Activated CD8-positive, alpha-beta memory T cell treated with anti-CD3 and anti-CD28 coated beads, Interleukin-2, amount 10 ng/mL, durations not matched to agents 7 days and 5 days (primary cell): ENCODE measurements around the gene NTNG2. TPM values are rescaled to one million over a fixed set of nuclear protein-coding genes. Genes with fewer than 3 reads are reported as not detected.

Source experiments
- ATAC-seq: fragments of 150-1000 bp; cut with Tn5 transposase; one replicate; pipeline ENCODE4 v1.10.0; 2021; ENCODE audit warnings: moderate library complexity
- CTCF ChIA-PET: fragments of 350-600 bp; sonication (Branson Sonifier 250); formaldehyde crosslinking; loops from one replicate; lab custom pipeline; 2021; ENCODE audit warnings: antibody characterized with exemption; lab: Charles Lee
- DNase-seq: peaks from one replicate; pipeline ENCODE4 v3.0.0-alpha.2; 2020
- H3K27ac Mint-ChIP-seq: one replicate; pipeline ENCODE4 v1.8.0; 2021; ENCODE audit warnings: mild to moderate bottlenecking, mixed read lengths
- H3K27me3 Mint-ChIP-seq: one replicate; pipeline ENCODE4 v1.8.0; 2021; ENCODE audit warnings: mixed read lengths
- H3K36me3 Mint-ChIP-seq: one replicate; pipeline ENCODE4 v1.8.0; 2021; ENCODE audit warnings: mild to moderate bottlenecking, mixed read lengths
- H3K4me1 Mint-ChIP-seq: one replicate; pipeline ENCODE4 v1.8.0; 2021; ENCODE audit warnings: mixed read lengths
- H3K4me3 Mint-ChIP-seq: one replicate; pipeline ENCODE4 v1.8.0; 2021; ENCODE audit warnings: mild to moderate bottlenecking, moderate library complexity, mixed read lengths
- H3K9me3 Mint-ChIP-seq: one replicate; pipeline ENCODE4 v1.8.0; 2022; ENCODE audit warnings: low read depth, mixed read lengths
- total RNA-seq, 2 experiments: library from RNA; stranded (reverse); gene quantifications; one replicate each; pipeline ENCODE4 v1.2.3, GENCODE V29; 2021

NTNG2 gene
- total RNA-seq, 2 experiments from 2014 or later: 7.9 to 14.5 TPM

DNA sequence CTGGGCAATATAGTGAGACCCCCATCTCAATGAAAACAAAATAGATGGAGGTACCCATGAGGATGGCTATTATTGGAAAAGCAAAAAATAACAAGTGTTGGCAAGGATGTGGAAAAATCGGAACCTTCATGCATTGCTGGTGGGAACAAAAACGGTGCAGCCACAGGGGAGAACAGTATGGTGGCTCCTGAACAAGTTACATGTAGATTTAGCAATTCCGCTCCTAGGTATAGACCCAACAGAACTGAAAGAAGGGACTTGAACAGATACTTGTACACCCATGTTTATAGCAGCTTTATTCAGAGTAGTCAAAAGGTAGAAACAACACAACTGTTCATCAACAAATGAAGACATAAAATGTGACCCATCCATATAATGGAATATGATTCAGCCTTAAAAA is 43.0 kb downstream of the NTNG2 start:
- H3K36me3 Mint-ChIP-seq: no peaks in the 10 kb centered on the region
- H3K4me3 Mint-ChIP-seq: no peak overlapping the region
- no peak overlapping the region for H3K27ac Mint-ChIP-seq
- ATAC-seq: no peak
- peaks cover 9% of the 10 kb centered on the region for H3K4me1 Mint-ChIP-seq
- H3K9me3 Mint-ChIP-seq: no peaks in the 10 kb centered on the region
- H3K27me3 Mint-ChIP-seq: no peaks in the 10 kb centered on the region
- no peak for DNase-seq
- CTCF ChIA-PET: no interaction called here

DNA sequence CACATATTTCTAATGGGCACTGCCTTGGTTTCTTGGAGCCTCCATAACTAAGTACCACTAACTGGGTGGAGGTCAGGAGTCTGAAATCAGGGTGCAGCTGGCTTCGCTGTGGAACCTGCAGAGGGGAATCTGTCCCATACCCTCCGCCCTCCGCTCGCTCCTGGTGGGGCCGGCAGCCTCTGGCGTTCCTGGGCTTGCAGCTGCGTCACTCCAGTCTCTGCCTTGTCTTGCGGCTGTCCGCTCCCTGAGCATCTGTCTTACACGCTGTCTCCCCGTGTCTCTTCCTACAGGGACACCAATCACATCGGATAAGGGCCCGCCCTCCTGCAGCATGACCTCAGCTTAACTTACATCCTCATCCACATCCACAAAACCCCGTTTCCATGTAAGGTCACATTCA is 45.4 kb downstream of the NTNG2 start:
- ATAC-seq (no peak), DNase-seq (no peak)
- Mint-ChIP-seq H3K9me3 (no peaks in the 10 kb centered on the region), H3K36me3 (no peaks in the 10 kb centered on the region), H3K4me1 (peaks cover 12% of the 10 kb centered on the region), H3K4me3 (no peak overlapping the region), H3K27me3 (no peaks in the 10 kb centered on the region), H3K27ac (no peak overlapping the region)
- CTCF ChIA-PET: no interaction called here

DNA sequence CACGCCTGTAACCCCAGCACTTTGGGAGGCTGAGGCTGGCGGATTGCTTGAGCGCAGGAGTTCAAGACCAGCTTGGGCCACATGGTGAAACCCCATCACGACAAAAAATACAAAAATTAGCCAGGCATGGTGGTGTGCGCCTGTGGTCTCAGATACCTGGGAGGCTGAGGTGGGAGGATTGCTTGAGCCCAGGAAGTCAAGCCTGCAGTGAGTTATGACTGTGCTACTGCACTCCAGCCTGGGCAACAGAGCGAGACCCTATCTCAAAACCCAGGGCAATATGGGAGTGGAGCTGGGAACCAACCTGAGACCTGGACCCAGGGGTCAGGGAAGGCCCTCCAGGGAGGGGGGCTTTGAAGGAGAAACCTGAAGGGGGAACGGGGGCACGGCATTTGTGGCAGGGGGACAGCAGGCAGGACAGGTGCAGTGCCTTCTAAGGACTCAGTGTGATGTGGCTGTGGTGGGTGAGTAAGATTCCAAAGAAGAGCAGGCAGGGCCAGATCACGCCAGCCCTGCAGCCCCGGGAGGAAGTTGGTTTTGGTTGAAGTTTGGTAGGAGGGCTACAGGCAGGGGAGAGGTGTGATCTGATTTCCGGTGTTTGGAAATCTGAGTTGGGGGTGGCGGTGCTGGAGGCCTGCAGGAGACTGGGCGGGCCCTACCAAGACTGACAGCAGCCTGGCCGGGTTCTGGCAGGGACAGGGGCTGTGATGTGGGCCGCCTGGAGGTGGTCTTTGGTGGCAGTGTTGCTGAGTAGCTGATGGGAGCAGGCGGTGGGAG is 46.2 kb downstream of the NTNG2 start:
- H3K27ac Mint-ChIP-seq: peak overlapping the region; percentile 14
- CTCF ChIA-PET: no interaction called here
- no peaks in the 10 kb centered on the region for H3K27me3 Mint-ChIP-seq
- ATAC-seq (no peak), DNase-seq (no peak)
- no peak overlapping the region for H3K4me3 Mint-ChIP-seq
- H3K36me3 Mint-ChIP-seq: no peaks in the 10 kb centered on the region
- peaks cover 12% of the 10 kb centered on the region for H3K4me1 Mint-ChIP-seq
- H3K9me3 Mint-ChIP-seq: no peaks in the 10 kb centered on the region

DNA sequence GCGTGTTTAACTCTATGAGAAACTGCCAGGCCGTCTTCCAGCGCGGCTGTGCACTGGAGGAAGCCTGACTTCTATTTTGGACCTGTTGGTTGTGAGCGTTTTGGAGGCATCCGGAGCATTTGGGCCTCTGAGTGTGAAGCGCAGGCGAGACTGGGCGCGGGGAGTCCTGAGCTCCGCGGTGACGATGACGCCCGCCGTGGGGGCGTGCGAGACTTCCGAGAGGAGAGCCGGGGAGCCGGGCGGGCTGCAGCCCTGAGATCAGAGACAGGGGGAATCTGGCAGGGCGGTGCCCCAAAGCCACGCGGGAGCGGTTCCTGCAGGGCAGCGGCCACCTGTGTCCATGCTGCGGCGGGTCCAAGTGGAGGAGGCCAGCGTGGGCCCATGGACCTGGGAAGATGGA is 47.4 kb downstream of the NTNG2 start:
- no peak for ATAC-seq
- no peaks in the 10 kb centered on the region for H3K27me3 Mint-ChIP-seq
- no peak overlapping the region for H3K27ac Mint-ChIP-seq
- CTCF ChIA-PET: interaction anchor here (0.6 kb wide), 1 partner anchor 1869 kb away, joined by 4 read pairs; no protein-coding TSS in a partner anchor
- no peak overlapping the region for H3K4me3 Mint-ChIP-seq
- peaks cover 12% of the 10 kb centered on the region for H3K4me1 Mint-ChIP-seq
- H3K9me3 Mint-ChIP-seq: no peaks in the 10 kb centered on the region
- DNase-seq: no peak
- H3K36me3 Mint-ChIP-seq: no peaks in the 10 kb centered on the region

DNA sequence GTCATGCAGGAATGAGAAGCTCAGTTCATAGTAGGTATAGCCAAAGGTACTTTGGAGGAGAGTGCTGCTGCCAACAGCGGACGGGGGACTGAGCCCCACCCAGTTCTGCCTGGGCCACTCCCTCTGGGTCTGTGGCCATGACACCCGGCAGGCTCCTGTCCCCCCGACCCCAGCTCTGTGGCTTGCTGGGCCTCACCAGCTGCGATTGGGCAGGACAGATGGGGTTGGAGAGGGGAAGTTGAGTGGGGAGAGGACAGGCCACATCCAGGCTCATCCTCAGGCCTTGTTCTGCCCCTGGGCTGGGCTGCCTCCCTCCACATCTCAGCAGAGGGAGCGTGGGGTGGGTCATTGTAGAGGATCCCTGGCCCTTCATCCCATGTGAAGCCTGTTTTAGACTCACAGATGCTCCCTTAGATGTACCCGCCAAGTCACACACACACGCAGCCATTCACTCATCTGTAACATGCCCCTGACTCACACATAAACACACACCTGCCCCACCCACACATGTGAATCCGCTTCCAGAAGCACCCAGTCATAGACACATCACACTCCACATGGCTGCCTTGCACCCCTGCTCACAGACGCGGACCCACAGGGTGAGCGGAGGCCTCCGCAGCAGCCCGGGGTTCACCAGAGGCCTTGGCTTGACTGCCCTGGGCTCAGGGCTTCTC is 48.8 kb downstream of the NTNG2 start:
- H3K36me3 Mint-ChIP-seq: no peaks in the 10 kb centered on the region
- no peak overlapping the region for H3K27ac Mint-ChIP-seq
- CTCF ChIA-PET: no interaction called here
- no peak for ATAC-seq
- H3K9me3 Mint-ChIP-seq: no peaks in the 10 kb centered on the region
- H3K4me3 Mint-ChIP-seq: no peak overlapping the region
- H3K27me3 Mint-ChIP-seq: no peaks in the 10 kb centered on the region
- DNase-seq: no peak
- peaks cover 12% of the 10 kb centered on the region for H3K4me1 Mint-ChIP-seq

DNA sequence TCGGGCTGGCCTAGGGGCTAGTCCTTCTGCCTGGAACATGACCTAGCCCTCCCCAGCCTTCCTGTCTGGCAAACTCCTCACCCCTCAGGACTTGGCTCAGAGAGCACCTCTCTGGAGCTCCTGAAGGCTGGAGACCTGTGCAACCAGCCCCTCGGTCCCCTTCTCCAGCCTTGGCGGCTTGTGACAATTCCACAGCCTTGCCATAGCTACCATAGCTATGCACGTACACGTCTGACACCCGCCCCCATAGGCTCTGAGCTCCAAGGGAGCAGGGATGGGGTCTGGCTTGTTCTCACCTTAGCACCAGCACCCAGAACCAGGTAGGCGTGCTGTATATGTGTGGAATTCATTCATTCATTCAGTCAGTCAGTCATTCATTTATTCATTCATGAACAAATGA is 49.7 kb downstream of the NTNG2 start:
- CTCF ChIA-PET: interaction anchor here (1.1 kb wide), 1 partner anchor 42 kb away, joined by 3 read pairs; no protein-coding TSS in a partner anchor
- Mint-ChIP-seq H3K36me3 (no peaks in the 10 kb centered on the region), H3K4me3 (no peak overlapping the region), H3K27me3 (no peaks in the 10 kb centered on the region), H3K4me1 (peaks cover 12% of the 10 kb centered on the region), H3K9me3 (no peaks in the 10 kb centered on the region), H3K27ac (no peak overlapping the region)
- no peak for ATAC-seq
- DNase-seq: no peak

DNA sequence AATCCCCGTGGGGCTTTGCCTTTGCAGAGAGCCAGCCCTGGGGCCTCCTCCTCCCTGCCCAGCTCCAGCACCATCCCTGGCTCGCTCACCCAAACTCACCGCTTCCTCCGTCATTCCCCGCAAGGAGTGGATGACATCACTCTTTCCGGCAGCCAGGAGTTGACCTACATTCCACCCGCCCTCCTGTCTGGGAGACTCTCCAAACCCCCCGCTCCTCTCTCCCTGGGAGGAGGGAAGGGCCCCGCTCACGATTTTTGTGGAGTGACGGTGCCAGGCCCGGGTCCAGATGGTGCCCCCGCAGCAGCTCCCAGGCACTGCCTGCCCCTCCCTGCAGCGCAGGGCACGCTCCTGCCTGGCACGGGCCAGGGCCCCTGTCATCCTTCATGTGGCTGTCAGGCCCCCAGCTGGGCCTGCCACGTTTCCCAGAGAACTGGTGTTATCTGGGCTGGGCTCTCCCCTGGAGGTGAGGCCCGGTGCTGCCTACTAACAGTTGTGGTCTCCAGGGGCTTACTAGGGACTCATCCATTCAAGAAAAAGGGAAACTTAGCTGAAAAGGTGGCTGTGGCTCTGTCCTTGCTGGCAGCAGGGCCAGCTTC is 52.3 kb downstream of the NTNG2 start:
- DNase-seq: no peak

DNA sequence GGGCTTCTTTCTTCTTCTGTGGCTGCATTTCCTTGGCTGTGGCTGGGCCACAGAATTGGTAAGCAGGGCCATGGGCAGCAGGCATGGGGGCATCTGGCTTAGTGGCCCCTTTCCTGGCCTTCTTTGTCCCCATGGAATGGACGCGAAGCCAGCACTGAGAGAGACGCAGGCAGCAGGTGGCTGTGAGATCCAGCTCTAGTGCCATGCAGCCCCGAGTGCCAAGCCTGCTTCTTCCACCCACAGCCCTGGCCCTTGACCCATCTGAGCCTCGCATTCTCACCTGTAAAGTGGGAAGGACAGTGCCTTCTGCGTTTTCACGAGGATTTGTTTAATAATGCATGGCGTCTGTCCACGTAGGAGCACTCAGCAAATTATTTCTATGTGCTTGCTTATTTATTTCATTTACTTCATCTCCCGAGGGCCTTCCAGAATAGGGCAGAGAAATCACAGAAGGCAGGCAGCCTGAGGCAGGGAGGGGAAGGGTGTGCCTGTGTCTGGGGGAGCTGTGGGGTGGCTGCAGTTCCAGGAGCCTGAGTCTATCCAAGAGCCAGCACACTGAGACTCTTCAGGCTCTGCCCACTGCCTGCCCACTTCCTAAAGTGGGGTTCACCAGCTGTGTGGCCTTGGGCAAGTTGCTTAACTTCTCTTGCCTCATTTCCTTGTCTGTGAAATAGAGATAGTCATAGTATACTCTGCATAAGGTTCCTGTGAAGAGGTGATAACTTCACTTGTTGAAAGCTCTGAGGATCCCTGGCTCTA is 55.2 kb downstream of the NTNG2 start:
- Mint-ChIP-seq H3K27me3 (peaks cover 7% of the 10 kb centered on the region), H3K9me3 (no peaks in the 10 kb centered on the region), H3K4me3 (no peak overlapping the region), H3K4me1 (peaks cover 7% of the 10 kb centered on the region), H3K27ac (no peak overlapping the region), H3K36me3 (no peaks in the 10 kb centered on the region)
- no peak for DNase-seq
- no peak for ATAC-seq
- CTCF ChIA-PET: interaction anchor here (0.9 to 3.1 kb wide), 5 partner anchors 18 to 462 kb away, joined by 3 to 10 read pairs (median 3); no protein-coding TSS in a partner anchor

More for the DNA sequence above, 52.3 kb downstream of the NTNG2 start:
- H3K9me3 Mint-ChIP-seq: no peaks in the 10 kb centered on the region
- CTCF ChIA-PET: no interaction called here
- no peak overlapping the region for H3K27ac Mint-ChIP-seq
- H3K27me3 Mint-ChIP-seq: peaks cover 2% of the 10 kb centered on the region
- no peaks in the 10 kb centered on the region for H3K36me3 Mint-ChIP-seq
- no peak overlapping the region for H3K4me3 Mint-ChIP-seq
- no peak for ATAC-seq
- H3K4me1 Mint-ChIP-seq: peaks cover 10% of the 10 kb centered on the region

DNA sequence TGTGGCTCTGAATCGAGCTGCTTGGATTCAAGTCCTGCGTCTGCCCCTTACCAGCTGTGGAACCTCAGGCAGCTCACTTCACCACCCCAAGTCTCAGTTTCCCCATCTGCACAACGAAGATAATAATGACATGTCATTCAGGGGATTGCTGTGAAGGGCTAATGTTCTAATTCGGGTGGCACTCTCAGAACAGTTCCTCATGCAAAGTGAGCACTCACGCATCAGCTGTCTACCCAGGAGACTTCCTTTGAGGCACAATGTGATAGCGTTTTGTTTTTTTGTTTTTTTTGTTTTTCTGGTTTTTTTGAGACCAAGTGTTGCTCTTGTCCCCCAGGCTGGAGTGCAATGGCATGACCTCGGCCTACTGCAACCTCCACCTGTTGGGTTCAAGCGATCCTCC is 56.4 kb downstream of the NTNG2 start:
- H3K4me3 Mint-ChIP-seq: no peak overlapping the region
- H3K9me3 Mint-ChIP-seq: no peaks in the 10 kb centered on the region
- no peaks in the 10 kb centered on the region for H3K36me3 Mint-ChIP-seq
- H3K27ac Mint-ChIP-seq: no peak overlapping the region
- ATAC-seq: no peak
- peaks cover 7% of the 10 kb centered on the region for H3K27me3 Mint-ChIP-seq
- CTCF ChIA-PET: interaction anchor here (0.8 to 3.1 kb wide), 3 partner anchors 17 to 48 kb away, joined by 3 to 10 read pairs (median 4); no protein-coding TSS in a partner anchor
- DNase-seq: no peak
- H3K4me1 Mint-ChIP-seq: peaks cover 7% of the 10 kb centered on the region

DNA sequence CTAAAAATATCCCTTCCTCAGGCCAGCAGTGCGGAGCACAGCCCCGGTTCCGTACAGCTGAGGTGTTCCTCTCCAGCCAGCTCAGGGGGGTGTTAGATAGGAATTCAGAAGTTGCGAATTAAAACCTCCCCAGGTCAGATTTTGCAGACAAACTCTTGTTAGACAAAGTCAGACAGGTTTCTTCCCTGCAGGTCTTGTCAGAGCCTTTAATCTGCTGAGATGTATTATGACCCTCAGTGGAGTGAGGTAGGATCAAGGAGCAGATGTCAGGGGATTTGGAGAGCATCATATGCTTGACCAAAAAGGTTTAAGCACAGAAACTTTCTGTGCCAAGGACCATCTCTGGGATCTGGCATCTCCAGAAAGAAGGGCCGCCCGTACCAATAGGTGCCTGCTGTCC is 60.1 kb downstream of the NTNG2 start:
- DNase-seq: no peak
- peaks cover 7% of the 10 kb centered on the region for H3K4me1 Mint-ChIP-seq
- ATAC-seq: no peak
- no peak overlapping the region for H3K4me3 Mint-ChIP-seq
- H3K27me3 Mint-ChIP-seq: peaks cover 7% of the 10 kb centered on the region
- H3K9me3 Mint-ChIP-seq: no peaks in the 10 kb centered on the region
- H3K36me3 Mint-ChIP-seq: no peaks in the 10 kb centered on the region
- CTCF ChIA-PET: interaction anchor here (2.0 kb wide), 1 partner anchor 14 kb away, joined by 7 read pairs; no protein-coding TSS in a partner anchor
- H3K27ac Mint-ChIP-seq: no peak overlapping the region

DNA sequence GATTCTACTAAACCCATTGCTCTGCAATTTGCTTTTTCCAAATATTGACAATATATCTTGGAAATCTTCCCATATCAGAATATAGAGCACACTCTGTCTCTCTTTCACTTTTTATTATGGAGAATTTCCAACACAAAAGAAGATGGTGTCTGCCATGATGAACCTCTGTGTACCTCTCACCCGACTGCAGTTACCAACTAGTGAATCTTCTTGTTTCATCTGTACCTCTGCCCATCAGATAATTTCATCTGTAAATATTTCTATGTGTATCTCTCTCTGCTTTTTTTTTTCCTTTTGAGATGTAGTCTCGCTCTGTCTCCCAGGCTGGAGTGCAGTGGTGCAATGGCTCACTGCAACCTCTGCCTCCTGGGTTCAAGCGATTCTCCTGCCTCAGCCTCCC is 62.8 kb downstream of the NTNG2 start:
- H3K27me3 Mint-ChIP-seq: peaks cover 9% of the 10 kb centered on the region
- H3K36me3 Mint-ChIP-seq: no peaks in the 10 kb centered on the region
- ATAC-seq (no peak), DNase-seq (no peak)
- H3K4me1 Mint-ChIP-seq: peaks cover 2% of the 10 kb centered on the region
- H3K4me3 Mint-ChIP-seq: no peak overlapping the region
- H3K9me3 Mint-ChIP-seq: no peaks in the 10 kb centered on the region
- CTCF ChIA-PET: interaction anchor here (1.6 kb wide), 1 partner anchor 11 kb away, joined by 4 read pairs; no protein-coding TSS in a partner anchor
- H3K27ac Mint-ChIP-seq: no peak overlapping the region

DNA sequence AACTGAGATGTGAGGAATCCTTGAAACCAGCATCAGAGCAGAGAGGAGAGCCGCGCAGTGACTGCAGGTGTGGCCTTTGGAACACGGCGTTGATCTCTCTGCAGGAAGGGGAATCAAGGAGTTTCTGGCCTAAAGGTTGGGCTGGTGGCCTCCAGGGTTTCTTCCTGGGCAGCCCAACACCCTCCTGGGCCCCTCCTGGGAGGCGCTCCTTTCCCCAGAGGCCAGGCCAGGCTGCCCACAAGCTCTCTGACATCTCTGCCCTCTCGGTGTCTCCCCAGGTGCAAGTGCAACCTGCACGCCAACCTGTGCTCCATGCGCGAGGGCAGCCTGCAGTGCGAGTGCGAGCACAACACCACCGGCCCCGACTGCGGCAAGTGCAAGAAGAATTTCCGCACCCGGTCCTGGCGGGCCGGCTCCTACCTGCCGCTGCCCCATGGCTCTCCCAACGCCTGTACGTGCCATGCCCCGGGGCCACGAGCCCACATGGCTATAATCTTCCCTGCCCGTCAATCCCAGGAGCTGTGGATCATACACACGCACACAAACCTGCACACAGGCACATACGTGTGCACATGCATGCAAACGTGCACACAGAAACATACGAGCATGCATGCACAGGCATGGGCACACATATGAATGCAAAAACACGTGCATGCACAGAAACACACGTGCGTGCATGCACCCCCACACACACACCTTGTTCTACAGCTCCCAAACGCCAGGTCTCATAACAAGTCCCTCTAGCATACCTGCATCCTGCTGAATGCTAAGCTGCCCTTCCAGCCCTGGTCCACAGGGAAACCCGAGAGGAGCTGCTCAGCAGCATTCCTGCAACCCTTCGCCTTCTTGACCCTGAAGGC is 64.9 kb downstream of the NTNG2 start:
- ATAC-seq (no peak), DNase-seq (no peak)
- Mint-ChIP-seq H3K9me3 (no peaks in the 10 kb centered on the region), H3K4me1 (peaks cover 2% of the 10 kb centered on the region), H3K27ac (no peak overlapping the region), H3K4me3 (no peak overlapping the region), H3K36me3 (no peaks in the 10 kb centered on the region), H3K27me3 (peaks cover 4% of the 10 kb centered on the region)
- CTCF ChIA-PET: interaction anchor here (1.1 kb wide), 1 partner anchor 9 kb away, joined by 3 read pairs; no protein-coding TSS in a partner anchor
